Fibroblast of the aortic adventitia (primary cell): ENCODE measurements around the gene TOE1. TPM values are rescaled to one million over a fixed set of nuclear protein-coding genes. Genes with fewer than 3 reads are reported as not detected.
A peak's percentile ranks its signal among the peaks of the same experiment; 100 is the strongest.
"Not testable (repeated sequence)": the region's sequence is repeated elsewhere in the genome, so short reads cannot be mapped to it uniquely, and the experiment has no call there.

Experiments used
- DNase-seq: peaks from one replicate; pipeline ENCODE4 v3.0.0-alpha.2; 2010; ENCODE audit warnings: low read depth
- H3K4me3 ChIP-seq: 2 replicates; pipeline ENCODE4 v1.5.1; 2011; ENCODE audit warnings: low read depth, mild to moderate bottlenecking, control low read depth, low read length, moderate library complexity
- CTCF ChIP-seq: IDR thresholded peaks from 2 replicates; pipeline ENCODE4 v1.5.1; 2011; ENCODE audit warnings: mild to moderate bottlenecking, low read length, control low read depth, inconsistent platforms; ENCODE audit not compliant: insufficient read depth
- total RNA-seq: library from RNA; depleted of rRNA; stranded (reverse); fragments of >200 nt; gene quantifications from 2 replicates; pipeline ENCODE4 v1.2.3, GENCODE V29; 2012; ENCODE audit warnings: low replicate concordance

The TOE1 gene
- total RNA-seq, result 2.7 and 14.7 TPM in 2 replicates

- TF ChIP-seq CTCF, result no peak
- peak; percentile 87 for DNase-seq
Measured at GRCh38 chr1:45339789-45340558, at the start of gene TOE1, which contains the start of gene MUTYH. Gene TOE1, plus strand, starts transcription at chr1:45340170. Its CDS starts 83 bp downstream, at chr1:45340253. Gene MUTYH, minus strand, starts transcription at chr1:45340440. Its CDS starts 5,935 bp downstream, at chr1:45334505.

GRCh38 chr1:45291002-45291401, 49.0 kb upstream of the TOE1 start:
- H3K4me3 ChIP-seq, DNase-seq: not testable (repeated sequence)

More at GRCh38 chr1:45339789-45340558, at the start of gene TOE1, which contains the start of gene MUTYH:
- H3K4me3 ChIP-seq, result peak within 1 kb of the TSS; percentile 79

GRCh38 chr1:45291716-45292115, 48.3 kb upstream of the TOE1 start:
- no peak overlapping the region for H3K4me3 ChIP-seq
- no peak for DNase-seq
- no peak for TF ChIP-seq CTCF

- no peak overlapping the region for H3K4me3 ChIP-seq
- DNase-seq, result no peak
Measured at GRCh38 chr1:45297666-45298356, 42.2 kb upstream of the TOE1 start.

GRCh38 chr1:45299296-45299695, 40.7 kb upstream of the TOE1 start:
- DNase-seq, result no peak
- no peak overlapping the region for H3K4me3 ChIP-seq
- no peak for TF ChIP-seq CTCF

More at GRCh38 chr1:45297666-45298356, 42.2 kb upstream of the TOE1 start:
- no peak for TF ChIP-seq CTCF

- TF ChIP-seq CTCF, result peak; percentile 75
- H3K4me3 ChIP-seq, result no peak overlapping the region
- peak; percentile 90 for DNase-seq
Measured at GRCh38 chr1:45299981-45300668, 39.8 kb upstream of the TOE1 start.

GRCh38 chr1:45300669-45300997, 39.3 kb upstream of the TOE1 start:
- no peak for DNase-seq
- no peak overlapping the region for H3K4me3 ChIP-seq
- TF ChIP-seq CTCF, result no peak
